HG02973 (cell line): Measurements from ENCODE around the gene TMEM253.

Source experiments
- ATAC-seq: cut with Tn5 transposase; IDR thresholded peaks from one replicate; pipeline ENCODE4 v1.9.1; 2021; ENCODE audit warnings: moderate library complexity; ENCODE audit not compliant: unreplicated experiment

Gene TMEM253

DNA sequence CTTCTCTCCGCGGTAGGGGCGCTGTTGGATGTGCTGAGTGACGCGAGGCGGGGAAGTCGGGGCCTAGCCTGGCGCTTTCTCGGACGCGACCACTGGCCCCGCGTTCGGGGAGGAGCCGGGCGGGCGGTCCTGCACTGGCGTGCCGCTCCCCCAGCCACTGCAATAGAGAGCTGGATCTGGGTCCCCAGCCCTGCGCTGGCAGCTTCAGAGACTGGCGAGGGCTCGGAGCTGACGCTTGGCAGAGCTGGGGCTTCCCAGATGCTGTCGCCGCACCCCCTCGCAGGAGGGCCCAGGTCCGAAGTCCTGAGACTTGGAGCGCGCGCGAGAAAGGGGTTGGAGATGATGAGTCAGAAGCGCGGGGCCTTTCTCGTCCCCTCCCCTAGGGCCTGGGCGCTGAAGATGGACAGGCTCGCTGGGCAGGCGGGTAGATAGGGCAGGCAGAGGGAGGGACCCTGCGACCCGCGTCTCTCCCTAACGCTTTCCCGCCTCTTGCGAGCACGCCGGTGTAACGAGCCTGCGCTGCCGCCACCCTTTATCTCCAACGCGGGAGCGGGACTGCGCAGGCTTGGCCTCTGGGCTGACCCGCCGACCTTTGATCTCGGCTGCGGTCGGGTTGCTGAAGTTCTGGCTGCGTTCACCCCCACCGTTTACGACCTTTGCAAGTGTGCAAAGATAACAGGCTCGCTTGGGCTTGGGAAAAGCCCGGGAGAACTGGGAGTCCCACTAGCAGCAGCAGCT is 3.0 kb downstream of the TMEM253 start:
- peak; percentile 87 for ATAC-seq

DNA sequence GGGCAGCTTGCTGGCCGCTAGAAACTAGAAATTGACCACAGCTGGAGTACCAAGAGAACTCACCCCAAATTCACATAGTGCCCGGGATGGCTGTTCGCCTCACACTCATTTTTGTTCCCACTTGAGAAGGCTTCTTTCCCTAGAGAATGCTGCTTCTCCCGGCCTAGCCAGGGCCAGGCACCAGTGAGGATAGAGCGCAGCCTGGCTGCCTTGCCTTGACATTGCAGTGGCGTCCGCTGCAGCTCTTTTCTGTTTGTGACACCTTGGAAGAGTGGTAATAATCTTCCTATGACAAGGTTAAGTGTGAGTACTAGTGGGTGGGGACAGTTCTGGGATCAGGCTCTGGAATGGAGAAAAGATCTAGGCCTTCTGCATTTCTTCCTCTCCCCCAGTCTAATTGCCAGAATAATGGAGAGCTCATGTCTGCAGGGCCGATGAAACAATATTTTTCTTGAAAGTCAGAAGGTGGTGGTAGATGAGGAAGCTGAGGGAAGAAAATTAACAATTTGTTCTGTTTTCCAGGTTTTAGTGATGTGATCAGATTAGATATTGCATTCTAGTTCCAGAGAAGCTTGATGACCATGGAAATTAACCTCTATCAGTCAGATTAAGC is 3.7 kb downstream of the TMEM253 start:
- ATAC-seq = no peak

DNA sequence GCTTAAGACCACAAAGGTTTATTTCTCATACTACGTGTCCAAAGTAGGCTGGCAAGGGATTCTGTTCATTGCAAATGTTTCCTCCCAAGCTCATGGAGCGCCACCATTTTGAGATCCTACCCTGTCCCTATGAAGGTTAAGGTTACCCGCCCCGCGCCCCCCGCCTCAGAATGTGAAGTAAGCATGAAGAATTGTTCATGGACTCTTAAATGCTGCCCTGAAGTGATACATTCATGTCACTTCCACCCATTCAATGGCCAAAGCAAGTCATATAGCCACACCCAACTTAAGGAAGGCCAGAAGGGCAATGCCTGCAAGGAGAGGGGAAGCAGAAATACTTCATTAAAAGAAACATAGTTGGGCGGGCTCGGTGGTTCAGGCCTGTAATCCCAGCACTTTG is 4.2 kb downstream of the TMEM253 start:
- ATAC-seq = no peak

DNA sequence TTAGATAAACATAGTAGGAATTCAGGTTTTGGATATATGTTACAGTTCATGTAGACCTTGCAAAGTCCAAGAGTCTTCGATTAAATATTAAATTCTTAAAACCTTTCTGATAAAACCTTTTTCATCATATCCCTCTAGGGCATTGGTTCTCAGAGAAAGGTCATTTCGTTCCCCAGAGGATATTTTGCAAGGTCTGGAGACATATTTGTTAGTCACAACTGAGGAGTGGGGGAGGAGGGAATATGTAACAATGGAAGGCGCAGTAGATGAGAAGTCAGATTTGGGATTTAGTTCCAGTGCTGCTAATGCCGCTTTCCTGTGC is 5.3 kb downstream of the TMEM253 start:
- ATAC-seq = no peak

DNA sequence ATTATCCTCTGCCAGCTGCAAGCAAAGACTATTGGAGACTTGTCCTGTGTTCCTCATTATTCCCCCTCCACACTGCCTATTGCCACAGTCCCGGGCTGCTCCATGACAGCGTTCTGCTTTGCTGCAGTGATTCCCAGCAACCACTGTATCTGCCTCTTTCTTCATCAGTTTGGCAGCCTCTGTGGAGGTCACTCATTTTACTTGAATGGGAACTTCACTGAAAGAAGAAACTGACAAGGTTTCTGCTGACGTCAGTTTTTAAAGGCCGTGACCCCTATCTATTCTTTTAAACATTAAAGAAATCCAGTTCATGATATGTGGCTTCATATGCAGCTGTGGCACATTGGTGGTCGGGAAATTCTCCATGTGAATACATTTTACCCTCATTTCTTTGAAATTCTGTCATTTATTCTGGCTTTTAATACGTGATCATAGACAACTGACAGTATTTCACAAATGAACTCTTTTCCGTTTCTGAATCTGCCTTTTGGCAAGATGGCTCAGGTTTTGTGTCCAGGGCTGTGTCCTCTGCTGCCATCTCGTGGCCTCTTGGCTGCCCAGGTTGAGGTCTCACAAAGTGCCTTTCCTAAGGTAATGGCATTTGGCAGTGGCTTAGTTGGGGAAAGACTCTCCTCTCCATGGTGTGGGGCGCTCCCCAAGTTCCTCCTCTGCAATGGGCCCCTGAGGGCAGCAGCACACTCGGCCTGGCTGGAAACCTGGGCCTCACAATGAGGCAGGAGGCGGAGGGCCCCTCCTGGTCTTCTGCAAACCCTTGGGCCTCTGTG is 5.8 kb downstream of the TMEM253 start:
- ATAC-seq = no peak

DNA sequence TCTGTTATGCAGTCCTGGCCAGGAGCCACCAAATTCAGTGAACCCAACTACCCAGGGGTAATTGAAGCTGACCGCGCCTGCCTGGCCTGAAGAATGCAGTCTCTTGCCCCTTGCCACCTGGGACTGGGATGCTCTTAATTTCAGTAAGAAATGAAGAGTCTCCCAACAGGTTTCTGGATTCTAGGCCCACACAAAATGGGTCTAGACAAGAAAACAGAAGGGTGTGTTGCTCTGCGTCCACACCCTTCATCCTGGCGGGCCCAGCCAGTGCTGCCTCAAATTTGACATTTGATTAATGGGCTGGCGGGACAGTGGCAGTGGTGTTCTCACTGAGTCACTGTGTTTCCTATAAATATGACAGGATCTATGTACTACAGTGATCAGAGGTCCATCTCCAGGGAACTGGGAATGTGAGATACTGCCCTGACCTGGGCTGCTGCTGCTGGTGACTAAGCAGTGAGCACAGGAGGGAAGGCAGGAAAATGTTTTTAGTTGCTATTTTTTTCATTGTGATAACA is 6.5 kb downstream of the TMEM253 start:
- ATAC-seq = no peak

DNA sequence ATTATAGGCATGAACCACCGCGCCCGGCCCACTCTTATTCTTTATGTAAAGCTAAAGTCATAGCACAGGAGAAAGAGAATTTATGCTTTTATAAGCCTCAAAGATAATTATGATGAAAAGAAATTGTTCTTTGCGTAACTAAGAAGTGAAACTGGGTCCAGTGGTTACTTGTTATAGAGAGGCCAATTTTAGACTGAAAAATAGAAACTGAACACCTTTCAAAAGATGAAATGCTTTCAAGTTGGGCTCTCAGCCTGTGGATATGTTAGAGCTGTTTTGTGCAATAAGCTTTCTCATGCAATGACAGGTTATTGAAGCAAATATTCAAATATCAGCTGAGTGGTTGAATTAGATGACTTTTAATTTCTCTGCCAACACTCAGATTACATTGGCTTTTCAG is 7.9 kb downstream of the TMEM253 start:
- ATAC-seq = no peak

DNA sequence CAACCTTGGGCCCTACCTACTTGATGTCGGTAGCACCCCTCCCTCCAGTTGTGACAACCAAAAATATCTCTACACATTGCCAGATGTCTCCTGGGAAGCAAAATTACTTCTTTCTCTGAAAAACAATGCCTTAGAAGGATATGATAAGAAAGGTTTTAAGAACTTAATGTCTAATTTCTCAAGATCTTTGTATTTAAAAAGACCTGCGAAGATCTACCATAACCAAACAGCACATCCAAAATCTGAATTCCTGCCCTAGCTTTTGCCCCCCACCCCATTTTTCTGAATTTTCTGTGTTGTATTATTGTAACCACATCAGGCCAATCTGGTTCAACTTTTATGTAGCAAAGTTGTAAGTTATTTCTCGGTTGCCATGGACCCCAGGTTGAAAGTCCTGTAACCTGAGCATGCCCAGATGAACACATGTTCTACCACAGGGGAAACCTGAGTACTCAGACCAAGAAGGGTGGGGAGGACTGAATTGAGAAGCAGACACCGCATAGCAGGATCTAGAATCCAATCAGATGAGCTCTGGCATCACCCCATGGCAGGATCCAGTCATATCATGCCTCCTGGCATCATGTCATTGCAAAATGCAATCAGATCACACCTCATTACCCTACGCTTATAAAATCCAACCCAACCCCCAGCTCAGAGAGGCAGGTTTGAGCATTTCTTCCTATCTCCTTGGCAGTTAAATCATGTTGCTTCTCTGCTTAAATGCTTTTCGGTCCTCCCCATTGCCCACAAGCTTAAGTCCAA is 8.7 kb downstream of the TMEM253 start:
- peak; percentile 46 for ATAC-seq

DNA sequence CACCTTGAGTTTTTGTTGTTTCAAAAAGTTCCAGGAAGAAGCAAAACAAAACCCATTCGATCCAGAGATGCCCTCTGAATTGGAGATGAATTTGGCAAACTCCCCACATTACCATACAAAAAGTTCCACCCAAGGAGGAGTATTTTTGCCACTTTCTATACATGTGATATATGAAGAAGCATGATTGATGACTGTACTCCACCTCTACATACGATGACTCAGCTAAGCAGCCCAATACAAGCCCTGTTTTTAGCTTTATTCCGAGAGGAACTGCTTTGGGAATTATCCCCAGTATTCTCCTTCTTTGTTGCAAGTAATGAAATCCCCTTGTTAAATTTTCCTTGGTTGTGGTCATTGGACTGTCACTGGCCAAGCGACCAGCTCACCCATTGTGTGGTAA is 11.4 kb downstream of the TMEM253 start:
- ATAC-seq = no peak

DNA sequence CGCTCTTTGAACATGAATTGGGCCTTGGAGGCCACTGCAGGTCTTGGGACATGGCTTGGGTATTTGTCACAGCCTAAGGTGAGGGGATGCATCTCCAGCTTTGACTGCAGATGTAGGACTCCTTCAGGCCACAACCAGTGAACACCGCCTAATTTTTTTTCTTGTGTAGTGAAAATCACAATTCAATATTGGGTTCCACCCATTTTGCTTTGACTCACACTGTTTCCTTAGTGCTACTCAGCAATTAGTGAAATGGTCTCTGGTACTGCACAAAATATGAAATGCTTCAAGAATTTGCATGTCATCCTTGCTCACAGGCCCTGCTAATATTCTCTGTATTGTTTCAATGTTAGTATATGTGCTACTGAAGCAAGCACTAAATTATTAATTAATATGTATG is 12.5 kb downstream of the TMEM253 start:
- ATAC-seq = no peak

DNA sequence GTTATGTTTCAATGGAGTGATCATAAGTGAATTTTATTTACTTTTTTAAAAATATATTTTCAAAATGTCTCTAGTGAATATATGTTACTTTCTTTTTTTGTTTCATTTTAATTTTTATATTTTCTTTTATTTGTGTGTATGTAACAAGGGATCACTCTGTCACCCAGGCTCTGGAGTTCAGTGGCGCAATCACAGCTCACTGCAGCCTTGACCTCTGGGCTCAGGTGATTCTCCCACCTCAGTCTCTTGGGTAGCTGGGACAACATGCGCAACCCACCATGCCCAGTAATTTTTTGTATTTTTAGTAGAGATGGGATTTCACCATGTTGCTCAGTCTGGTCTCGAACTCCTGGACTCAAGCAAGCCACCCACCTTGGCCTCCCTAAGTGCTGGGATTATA is 18.1 kb downstream of the TMEM253 start:
- no peak for ATAC-seq

DNA sequence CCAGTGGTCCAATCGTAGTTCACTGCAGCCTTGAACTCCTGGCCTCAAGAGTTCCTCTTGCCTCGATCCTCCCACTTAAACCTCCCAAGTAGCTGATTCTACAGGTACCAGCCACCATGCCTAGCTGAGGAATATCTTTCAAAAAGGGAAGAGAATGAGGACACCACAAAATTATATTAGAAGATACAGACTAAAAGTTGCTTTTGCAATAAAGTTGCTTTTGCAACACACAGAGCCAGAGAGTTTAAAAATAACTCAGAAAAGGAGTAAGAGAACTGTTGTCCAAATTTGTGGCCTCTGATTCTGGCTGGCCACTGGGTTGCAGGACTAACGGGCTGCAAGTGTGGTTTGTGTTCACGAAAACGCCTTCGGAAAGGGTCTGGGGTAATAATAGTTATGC is 19.8 kb downstream of the TMEM253 start:
- no peak for ATAC-seq

DNA sequence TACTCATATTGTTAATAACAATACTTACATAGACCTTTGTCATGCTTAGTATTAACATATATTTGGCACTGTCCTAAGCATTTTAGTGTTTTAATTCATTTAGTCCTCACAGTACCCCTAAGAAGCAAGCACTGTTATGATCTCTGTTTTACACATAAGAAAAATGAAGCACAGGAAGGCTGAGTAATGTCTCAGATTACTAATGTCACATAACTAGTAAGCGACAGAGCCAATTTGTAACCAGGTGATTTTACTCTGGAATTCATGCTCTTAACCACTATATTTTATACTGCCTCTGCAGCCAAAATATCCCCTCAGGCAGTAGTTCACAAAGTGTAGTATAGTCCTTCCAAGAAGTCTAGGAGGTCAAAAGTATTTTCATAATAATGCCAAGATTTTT is 20.3 kb downstream of the TMEM253 start:
- no peak for ATAC-seq

DNA sequence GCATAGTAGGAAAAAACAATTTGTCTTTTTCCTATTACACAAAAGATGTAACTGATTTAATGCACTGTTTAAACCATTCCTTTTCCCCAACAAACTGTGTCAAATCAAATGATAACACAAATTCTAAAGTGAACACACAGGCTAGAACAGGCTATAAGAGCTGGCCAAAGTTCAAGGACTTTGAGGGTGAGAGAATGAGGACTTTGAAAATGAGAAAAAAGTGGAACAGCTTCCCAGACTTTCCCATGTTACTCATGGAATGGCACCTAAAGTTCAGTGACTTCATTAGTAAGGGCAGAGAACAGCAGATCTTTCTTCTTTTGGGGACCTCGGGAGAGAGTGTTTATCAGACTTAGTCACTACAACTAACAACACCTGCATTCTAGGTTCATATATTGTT is 22.6 kb downstream of the TMEM253 start:
- no peak for ATAC-seq

DNA sequence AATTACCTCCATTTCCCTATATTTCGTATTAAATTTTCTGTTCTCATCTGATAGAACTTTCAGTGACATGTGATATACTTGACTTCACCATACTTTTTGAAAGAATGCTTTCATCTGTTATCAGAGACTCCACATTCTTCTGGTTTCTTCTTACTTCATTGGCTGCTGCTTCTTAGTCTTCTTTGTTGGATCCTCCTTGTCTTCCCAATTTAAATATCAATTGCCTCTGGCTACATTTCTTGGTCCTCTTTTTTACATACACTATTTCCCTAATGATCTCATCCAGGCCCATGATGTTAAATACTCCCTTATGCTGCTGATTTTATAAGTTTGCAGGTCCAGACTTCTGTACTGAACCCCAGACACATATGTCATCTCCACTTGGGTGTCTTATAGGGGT is 33.0 kb downstream of the TMEM253 start:
- no peak for ATAC-seq

DNA sequence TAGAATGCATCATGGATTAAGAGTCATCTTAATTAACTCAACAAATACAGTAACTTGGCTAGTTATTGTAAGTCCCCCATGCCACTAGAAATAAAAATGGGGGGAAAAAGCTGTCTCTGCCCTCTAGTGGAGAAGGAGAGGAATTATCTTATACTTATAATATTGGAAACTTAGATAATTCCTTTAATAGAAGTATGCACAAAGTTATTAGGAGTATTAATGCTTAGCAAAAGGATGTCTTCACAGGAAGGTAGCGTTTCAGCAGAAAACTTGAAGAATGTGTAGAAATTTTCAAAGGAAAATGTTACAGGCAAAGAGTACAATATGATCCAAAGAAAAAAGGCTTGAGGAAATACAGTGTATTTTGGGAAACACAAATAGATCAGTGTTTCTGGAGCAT is 35.2 kb downstream of the TMEM253 start:
- ATAC-seq = no peak

DNA sequence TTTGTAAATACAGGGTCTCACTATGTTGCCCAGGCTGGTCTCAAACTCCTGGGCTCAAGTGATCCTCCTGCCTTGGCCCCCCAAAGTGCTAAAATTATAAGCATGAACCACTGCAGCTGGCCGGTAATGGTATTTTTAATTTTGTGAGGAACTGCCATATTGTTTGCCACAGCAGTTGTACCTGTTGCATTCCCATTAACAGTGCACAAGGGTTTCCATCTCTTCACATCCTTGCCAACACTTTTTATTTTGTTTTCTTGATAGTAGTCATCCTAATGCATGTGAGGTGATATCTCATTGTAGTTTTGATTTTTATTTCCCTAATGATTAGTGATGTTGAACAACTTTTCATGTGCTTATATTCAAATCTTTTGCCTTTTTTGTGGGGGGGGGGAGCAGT is 41.5 kb downstream of the TMEM253 start:
- ATAC-seq = no peak

DNA sequence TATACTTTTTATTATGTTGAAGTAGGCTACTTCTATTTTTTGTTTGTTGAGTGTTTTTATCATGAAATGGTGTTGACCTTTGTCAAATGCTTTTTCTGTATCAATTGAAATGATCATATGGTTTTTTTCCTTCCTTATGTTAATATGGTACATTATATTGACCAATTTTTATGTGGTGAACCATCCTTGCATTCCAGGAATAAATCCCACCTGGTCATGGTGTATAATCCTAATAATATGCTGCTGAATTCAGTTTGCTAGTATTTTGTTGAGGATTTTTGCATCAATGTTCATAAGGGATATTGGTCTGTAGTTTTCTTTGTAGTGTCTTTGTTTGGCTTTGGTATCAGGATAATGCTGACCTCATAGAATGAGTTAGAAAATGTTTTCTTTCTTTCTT is 44.6 kb downstream of the TMEM253 start:
- no peak for ATAC-seq

DNA sequence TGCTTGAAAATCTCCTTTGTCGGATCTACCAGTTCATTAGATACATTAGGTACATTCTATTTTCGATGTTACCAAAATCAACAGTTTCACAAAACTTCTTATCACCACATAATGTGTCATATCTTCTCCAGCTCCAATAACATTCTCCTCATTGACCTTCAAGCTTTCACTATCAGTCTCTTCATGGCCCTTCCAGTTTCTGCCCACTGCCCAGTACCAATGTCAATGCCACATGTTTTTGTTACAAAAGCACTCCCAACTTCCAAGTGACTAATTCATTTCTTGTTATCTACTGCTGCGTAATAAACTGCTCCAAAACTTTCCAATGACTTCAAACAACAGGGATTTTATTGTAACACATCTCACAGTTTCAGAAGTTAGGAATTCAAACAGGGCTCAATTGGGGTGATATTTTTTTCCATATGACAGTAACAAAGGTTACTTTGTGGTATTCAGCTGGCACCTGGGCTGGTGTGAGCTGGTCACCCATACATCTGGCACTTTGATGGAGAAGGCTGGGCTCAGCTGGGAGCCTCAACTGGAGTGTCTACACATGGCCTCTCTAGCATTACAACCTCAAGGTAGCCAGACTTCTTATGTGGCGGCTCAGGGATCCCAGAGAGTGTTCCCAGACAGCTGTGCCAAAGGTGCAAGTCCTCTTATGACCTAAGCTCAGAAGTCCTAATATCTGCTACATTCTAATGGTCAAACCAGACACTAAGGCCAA is 48.9 kb downstream of the TMEM253 start:
- no peak for ATAC-seq
